HuH-7 (cell line): ENCODE measurements around the gene KDSR.

Source experiments
- DNase-seq: peaks from one replicate; pipeline ENCODE4 v3.0.0; 2011; ENCODE audit warnings: low spot score

The KDSR gene, protein sequence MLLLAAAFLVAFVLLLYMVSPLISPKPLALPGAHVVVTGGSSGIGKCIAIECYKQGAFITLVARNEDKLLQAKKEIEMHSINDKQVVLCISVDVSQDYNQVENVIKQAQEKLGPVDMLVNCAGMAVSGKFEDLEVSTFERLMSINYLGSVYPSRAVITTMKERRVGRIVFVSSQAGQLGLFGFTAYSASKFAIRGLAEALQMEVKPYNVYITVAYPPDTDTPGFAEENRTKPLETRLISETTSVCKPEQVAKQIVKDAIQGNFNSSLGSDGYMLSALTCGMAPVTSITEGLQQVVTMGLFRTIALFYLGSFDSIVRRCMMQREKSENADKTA

DNA sequence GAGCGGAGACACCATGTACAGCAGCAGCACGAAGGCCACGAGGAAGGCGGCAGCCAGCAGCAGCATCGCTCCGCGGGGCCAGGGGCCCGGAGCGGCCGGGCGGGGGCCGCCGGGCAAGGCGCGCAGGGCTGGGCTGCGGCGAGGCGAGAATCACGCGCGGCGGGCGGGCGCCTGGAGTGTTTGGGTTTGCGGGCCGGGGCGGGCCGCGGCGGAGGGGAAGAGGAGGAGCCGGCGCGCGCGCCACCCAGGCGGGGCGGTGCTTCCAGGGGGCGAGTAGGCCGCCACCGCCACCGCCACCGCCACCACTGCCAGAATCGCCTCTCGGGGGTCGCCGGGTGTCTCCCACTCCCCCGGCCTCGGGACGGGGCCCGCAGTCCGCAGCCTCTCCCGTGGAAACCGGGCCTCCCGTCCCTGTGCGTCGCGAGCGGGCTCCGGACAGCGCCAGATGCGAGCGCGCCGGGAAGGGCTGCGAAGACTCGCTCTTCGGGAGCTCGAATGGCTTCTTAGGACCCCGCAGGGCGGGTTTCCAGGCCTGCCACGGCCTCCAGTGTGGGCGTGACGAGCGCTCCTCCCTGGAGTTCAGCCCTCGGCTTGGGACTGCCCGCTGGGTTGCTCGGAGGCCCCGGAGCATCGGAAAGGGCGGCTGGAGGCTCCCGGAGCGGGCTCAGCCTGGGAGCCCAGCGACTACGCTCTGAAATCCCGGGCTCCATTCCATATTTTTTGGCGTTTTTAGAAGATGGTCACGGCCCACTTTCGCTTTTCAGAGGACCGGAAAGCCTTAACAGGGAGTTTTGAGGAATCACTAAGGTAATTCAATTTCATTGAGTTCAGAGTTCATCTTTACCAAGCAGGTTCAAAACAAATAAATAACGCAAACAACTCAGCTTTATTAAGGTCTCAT is at the start of gene KDSR:
TSS of gene KDSR (minus strand) at position 154 of the 901 bp plus-strand sequence. CDS start at position 66, 88 bp downstream.
- DNase-seq, result peak; percentile 80

DNA sequence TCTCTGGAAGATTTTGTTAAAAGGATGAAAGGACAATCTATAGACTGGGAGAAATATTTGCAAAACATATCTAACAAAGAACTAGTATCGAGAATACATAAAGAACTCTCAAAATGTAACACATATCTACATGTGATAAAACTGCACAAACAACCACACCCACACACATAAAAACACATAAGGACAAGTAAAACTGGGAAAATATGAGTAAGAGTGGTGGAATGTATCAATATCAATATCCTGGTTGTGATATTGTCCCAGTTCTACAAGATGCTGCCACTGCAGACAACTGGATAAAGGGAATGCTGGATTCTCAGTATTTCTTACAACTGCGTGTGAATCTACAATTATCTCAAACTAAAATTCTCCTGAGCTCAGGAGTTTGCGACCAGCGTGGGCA is 45.9 kb upstream of the KDSR start:
- DNase-seq, result no peak

- no peak for DNase-seq
Measured at GRCh38 chr18:63410792-63411191, 43.8 kb upstream of the KDSR start.

GRCh38 chr18:63409301-63409700 is 42.3 kb upstream of the KDSR start:
- DNase-seq, result no peak

GRCh38 chr18:63407734-63408133 is 40.7 kb upstream of the KDSR start:
- DNase-seq, result no peak

- no peak for DNase-seq
Measured at GRCh38 chr18:63405986-63406385, 39.0 kb upstream of the KDSR start.

DNA sequence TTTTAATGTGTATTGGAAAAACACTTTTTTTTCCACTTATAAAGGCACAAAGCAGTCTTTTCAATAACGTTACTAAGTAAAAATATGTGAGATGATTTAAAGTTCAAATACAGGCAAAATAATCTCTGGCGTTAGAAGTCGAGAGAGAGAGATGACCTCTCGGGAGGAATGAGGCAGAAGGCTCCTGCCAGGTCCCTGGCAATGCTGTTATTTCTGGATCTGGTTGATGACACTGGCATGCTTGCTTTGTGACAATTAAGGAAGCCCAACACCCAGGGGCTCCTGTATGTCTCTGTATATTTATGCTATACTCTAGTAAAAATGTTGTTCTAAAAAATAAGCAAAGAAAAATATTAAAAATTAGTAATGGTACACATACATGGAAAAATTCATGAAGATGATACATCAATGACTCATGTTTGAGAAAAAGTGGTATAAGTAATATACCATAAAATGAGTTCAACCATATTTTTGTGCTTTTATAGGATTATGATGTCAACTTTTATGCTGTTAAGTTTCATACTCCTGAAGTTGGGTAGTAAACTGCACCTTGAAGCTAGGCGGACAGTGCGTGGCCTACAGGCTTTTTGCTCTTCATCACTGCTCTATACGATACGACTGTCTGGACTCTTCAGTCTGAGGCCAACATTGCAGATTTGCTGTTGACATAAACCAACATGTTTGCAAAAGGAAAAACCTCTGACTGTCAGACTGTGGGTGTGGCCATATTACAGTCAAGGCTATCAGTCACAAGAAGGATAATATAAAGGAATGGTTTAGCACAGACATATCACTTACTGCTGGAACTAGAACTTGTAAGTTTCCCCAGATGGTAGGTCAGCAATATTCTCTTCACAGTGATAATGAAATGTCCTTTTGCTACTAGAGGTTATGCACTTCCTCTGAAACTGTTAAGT is 35.5 kb upstream of the KDSR start:
- no peak for DNase-seq

DNA sequence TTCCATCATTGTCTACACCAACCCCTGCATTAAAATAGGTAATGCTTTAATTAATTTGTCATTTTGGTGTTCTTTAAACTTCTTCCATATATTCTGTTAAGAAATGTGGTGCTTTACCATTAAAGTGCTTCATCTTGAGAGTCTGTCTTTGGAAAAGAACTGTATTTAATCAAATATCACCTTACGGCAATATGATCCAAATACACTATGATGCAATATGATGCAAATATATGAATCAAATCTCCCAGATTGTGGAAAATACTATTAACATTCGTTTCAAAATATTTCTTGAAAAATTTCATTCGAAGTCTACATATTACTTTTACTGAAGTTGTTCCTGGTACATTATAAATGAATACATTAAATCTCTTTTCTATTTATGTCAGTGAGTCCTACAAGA is 32.3 kb upstream of the KDSR start:
- DNase-seq, result no peak

GRCh38 chr18:63397349-63397748 is 30.3 kb upstream of the KDSR start:
- no peak for DNase-seq

DNA sequence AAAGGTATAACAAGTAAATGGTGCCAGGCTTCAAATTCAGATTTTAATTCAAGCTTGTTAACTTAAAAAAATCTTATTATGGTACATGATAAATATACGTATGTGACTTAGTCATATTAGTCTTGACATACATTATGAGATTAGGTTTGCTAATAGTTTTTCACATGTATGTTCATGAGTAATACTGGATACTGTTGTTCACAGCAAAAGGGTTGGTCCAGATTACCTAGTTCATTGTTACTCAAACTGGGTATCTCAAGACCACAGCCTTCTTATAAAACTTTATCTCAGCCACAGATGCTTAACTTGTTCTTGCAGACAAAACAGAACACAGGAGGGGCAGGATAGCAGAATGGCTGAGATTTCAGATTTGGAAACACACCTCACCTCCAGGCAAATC is 28.5 kb upstream of the KDSR start:
- DNase-seq, result no peak

GRCh38 chr18:63394954-63395353 is 27.9 kb upstream of the KDSR start:
- DNase-seq, result no peak

- DNase-seq, result no peak
Measured at GRCh38 chr18:63387861-63388260, 20.9 kb upstream of the KDSR start.

DNA sequence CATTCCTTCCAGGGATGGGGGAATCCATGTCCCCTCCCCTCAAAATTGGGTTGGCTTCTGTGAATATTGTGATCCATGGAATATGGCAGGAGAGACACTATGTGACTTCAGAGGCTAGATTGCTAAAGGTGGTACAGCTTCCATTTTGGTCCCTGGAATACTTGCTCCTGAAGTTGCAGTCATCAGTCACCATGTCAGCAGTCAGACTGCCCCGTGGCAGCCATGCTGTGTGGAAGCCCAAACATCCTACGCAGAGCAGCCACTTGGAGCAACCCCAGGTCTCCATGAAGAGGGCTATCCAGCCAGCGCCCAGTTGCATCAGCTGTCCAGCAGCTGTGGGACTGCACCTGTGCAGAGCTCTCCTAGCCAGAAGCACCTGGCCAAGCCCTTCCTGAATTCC is 15.8 kb upstream of the KDSR start:
- no peak for DNase-seq

DNA sequence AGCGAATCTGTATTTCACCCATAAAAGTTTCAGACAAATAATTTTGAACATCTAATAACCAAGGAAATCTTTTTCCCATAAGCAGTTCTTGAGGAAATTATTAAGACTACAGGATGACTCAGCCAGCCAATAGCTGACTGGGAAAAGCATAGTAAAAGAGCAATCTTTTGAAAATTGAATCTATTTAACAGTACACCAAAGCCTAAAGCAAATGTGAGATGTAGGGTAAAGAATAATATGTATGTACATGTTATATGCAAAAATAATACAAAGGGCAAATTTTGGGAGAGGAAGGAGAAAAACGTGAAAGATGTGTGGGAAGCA is 12.6 kb upstream of the KDSR start:
- DNase-seq, result no peak

- DNase-seq, result no peak
Measured at GRCh38 chr18:63378919-63379638, 12.1 kb upstream of the KDSR start.

DNA sequence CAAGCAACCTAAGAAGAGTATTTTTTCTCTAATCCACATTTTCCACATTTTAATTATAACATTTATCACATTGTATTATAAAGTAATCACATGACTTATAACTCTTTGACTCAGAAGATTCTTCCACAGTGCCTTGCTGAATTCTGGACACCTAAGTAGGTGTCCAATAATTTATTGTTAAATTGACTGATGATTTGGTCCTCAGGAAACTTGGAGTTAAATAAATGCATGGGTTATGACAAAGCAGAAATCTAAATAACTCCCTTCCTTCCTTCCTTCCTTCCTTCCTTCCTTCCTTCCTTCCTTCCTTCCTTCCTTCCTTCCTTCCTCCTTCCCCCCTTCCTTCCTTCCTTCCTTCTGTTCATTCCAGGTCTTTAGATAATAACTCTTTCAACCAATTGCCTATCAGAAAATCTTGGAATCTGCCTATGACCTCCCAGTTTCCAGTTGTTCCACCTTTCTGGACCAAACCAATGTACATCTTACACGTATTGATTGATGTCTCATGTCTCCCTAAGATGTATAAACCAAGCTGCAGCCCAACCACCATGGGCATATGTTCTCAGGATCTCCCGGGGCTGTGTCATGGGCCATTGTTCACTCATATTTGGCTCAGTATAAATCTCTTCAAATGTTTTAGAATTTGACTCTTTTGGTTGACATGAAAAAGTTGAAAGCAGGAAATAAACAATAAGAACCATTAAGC is 10.4 kb upstream of the KDSR start:
- DNase-seq, result no peak

DNA sequence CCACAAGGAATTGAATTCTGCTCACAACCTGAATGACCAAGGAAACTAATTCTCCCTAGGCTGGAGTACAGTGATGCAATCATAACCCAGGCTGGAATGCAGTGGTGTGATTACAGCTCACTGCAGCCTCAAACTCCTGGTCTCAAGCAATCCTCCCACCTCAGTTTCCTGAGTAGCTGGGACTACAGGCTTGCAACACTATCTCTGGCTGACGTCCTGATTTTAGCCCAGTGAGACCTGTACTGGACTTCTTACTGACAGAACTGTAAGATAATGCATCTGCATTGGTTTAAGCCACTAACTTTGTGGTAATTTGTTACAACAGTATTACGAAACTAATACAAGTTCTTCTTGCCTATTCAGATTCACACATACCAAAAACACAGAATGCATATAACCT is 9.5 kb upstream of the KDSR start:
- no peak for DNase-seq

- DNase-seq, result no peak
Measured at GRCh38 chr18:63374540-63374939, 7.5 kb upstream of the KDSR start.

GRCh38 chr18:63373161-63373560 is 6.2 kb upstream of the KDSR start:
- no peak for DNase-seq

GRCh38 chr18:63368611-63369010 is 1.6 kb upstream of the KDSR start:
- DNase-seq, result no peak
